Stimulated activated CD8-positive, alpha-beta memory T cell treated with anti-CD3 and anti-CD28 coated beads, Interleukin-7, amount 100 ng/mL, for 1 hour (primary cell): ENCODE measurements around the gene THAP7.

Source experiments
- DNase-seq, 2 donors: peaks; one replicate each; pipeline ENCODE4 v3.0.0-alpha.2; 2020; ENCODE audit warnings: low read depth in 2 of 2

Gene THAP7

DNA sequence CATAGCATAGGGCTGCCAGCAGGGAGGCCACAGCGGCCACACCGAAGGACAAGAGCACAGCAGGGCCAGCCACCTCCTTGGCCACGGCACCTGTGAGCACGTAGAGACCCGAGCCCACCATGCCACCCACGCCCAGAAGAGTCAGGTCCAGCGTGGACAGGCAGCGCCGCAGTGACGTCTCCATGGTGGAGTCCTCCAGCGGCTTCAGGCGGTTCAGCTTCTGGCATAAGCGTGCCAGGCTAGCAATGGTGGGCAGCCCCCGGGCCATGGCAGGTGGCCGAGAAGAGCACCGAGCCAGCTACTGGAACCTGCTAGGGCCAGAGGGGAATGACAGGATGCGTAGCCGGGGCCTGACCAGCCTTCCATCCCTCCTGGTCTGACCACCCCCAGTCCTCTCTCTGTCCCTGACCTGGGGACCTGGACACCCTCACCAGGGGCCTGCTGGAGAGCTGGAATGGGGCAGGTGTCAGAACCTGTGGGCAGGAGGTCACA lies 29.7 kb upstream of the THAP7 start:
- DNase-seq = no peak

DNA sequence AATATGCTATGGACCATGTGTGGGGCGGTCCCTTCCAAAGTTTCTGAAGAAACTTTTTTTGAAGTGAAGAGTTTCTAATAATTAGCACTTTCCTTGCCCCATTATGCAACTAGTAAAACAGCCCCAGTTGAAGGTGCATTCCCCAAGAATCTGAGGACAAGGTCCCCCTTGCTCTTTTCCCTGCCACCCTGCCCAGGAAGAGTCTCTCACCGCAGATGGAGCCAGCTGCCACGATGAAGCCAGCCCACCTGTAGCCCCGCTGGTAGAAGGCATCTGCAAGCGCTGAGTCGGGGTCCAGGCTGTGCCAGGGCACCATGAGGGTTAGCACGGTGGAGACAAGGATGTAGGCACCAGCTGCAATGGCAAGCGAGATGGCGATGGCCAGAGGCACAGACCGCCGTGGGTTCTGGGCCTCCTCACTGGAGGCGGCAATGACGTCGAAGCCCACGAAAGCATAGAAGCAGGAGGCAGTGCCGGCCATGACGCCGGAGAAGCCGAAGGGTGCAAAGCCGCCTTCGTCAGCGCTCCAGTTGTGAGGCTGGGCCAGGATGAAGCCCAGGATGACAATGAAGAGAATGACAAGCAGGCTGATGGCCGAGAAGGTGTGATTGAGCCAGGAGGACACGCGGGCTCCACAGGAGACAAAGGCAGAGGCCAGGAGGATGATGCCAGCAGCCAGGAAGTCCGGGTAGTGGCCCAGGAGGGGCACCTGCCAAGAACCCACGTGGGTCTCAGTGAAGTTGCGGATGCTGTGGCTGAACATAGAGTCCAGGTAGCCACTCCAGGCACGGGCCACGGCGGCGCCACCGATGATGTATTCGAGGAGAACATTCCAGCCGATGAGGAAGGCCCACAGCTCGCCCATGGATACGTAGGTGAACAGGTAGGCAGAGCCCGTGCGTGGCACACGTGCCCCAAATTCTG lies 29.0 kb upstream of the THAP7 start:
- no peak for DNase-seq

DNA sequence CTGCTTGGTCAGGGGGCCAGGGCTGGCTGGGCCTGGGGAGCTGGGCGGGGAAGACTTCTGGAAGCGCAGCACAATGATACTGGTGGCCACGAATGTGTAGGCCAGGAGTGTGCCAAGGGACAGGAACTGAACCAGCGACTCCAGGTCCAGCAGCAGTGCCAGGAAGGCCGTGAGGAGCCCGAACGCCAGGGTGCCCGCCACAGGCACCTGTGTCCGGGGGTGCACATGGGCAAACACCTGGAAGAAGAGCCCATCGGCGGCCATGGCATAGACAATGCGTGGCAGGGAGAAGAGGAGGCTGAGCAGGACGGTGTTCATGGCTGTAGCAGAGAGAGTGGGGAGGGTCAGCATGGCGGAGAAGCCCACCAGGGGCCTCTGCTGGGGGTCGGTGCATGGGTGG lies 28.1 kb upstream of the THAP7 start:
- DNase-seq = no peak

DNA sequence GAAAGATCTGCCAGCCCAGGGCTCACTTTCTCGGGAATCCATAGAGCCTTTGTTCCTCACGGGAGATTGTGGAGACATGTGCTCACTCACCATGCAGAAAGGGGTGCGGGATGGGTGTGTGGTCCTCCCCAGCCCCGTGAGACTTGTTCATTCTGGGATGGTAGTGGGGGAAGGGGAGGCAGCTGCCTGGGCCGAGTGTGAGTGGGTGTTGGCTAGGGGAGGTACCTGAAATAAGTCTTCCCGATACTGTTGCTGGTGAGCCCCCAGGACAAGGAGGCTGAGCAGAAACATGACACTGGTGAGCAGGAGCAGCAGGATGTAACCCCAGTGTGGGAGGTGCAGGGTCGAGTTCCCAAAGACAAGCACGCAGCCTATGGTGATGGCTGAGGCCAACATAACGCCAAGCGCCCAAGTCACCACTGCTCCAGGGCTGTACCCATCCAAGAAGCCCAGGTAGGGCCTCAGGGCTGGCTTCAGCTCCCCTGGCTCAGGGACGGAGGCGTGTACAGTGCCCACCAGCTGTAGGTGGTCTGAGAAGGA lies 27.6 kb upstream of the THAP7 start:
- no peak for DNase-seq

DNA sequence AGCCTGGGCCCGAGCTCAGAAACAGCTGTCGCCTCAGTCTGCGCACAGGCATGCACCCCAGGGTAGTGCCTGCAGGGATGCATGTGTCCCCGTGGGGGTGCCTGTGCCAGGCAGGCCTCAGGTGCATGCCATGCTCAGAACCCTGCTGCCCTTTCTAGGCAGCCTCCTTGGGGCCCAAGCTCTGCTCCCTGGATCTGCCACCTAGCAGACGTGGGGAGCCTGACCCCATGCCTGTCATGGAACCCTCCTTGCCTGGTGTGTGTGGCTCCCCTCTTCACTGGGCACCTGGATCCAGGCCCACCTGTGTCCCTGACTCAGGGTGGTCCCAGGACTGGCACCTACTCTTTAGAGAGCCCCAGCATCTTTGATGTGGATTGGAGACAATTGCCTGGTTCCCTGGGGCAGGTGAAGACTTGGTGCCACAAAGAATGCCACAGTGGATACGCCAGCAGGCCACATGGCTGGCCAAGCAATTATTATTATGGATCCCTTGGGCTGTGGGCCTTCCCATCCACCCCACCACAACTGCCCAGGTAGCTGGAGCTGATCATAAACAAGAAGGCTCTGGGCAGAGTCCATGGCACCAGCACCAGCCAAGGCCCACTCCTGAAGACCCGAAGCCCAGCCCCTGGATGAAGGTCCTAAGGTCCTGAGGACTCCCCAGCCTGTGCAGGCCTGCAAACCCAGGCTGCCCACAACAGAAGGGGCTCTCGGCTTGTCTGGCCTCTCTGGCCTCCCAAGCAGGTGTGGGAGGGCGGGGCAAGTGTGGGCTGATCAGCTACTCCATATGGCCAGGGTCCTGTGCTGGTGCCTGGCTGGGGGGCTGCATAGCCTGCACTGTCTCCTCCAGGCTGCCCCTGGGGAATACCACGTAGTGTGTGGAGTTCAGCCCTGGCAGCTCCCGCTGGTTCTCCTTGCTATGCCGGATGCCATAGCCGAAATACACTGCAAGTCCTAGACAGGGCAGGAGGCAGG lies 26.6 kb upstream of the THAP7 start:
- DNase-seq = no peak

DNA sequence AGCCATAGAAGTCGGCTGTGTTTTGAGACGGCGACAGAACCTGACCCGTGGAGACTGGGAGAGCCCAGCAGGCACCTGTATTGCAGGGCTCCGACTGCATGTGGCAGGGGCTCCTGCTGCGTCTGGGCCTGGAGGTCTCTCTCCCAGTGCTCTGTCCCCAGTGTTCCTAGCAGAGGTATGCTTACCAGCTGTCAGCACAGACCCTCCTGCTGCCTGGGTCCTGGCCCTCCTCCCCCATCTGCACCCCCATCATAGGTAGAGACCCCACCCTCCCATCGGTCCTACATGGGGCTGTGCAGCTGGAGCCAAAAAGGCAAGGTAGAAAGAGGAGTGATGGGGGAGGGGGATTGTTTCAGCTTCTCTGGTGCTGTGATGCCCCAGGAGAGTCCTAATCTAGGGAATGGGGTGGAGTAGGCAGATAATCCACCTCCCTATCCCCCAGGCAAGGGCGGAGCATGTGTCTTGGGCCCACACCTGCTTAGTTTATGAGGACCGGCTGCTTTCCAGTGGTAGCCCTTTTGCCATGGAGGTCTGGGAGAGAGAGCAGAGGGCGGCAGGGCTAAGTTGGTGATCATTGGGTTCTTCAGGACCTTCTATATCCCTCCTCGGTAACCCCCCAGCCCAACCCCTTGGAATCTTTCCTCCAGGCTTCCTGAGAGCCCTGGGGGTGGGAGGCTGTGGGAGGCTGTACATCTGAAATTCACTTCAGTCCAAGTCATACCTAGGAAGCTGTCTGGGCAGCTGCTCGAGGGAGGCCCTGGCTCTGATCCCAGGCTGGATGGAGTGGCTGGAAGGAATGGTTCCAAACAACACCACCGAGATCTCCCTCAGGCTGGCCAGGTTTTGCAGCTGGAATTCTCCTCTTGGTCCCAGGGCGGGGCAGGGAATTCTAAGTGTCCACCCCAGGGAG lies 25.1 kb upstream of the THAP7 start:
- DNase-seq = no peak

DNA sequence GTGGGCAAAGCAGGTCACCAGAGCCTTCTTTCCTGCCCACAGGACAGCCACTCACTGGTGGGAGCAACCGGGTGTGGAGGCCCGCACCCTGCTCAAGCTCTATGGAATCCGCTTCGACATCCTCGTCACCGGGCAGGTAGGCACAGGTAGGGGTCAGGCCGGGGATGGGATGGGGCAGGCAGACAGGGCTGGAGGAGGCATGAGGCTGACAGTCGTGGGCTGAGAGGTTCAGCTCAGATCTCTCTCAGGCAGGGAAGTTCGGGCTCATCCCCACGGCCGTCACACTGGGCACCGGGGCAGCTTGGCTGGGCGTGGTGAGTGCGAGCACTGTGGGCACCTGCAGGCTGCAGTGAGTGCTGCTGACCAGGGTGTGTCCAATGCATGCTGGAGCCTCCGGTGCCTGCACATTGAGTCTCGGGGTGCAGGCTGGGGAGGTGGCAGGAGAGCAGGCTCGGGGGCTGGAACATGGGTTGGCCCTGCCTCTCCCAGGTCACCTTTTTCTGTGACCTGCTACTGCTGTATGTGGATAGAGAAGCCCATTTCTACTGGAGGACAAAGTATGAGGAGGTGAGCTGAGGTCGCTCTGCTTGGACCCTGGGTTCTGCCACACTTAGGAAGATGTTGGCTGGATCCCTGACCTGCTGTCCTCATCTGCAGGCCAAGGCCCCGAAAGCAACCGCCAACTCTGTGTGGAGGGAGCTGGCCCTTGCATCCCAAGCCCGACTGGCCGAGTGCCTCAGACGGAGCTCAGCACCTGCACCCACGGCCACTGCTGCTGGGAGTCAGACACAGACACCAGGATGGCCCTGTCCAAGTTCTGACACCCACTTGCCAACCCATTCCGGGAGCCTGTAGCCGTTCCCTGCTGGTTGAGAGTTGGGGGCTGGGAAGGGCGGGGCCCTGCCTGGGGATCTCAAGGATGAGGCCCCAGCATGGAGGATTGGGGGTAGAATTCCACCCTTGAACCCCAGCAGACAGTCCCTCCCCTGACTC lies 24.1 kb upstream of the THAP7 start:
- DNase-seq = no peak

DNA sequence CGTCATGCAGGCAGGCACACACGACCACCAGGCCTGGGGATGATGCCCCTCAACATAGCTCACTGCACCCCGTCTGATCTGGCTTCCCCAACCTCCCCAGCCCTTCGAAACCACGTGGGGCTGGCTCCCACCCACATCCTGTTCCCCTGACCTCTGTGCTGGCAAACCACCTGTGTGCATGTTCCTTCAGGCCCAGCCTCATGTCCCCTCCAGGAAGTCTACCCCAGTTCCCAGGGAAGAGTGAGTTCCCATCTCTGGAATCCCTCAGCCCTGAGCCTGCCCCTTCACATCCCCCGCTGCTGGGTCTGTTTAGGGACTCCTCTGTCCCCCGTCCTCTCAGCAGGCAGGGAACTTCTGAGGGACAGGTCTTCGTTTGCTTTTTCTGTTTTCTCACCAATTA lies 23.3 kb upstream of the THAP7 start:
- DNase-seq = no peak

DNA sequence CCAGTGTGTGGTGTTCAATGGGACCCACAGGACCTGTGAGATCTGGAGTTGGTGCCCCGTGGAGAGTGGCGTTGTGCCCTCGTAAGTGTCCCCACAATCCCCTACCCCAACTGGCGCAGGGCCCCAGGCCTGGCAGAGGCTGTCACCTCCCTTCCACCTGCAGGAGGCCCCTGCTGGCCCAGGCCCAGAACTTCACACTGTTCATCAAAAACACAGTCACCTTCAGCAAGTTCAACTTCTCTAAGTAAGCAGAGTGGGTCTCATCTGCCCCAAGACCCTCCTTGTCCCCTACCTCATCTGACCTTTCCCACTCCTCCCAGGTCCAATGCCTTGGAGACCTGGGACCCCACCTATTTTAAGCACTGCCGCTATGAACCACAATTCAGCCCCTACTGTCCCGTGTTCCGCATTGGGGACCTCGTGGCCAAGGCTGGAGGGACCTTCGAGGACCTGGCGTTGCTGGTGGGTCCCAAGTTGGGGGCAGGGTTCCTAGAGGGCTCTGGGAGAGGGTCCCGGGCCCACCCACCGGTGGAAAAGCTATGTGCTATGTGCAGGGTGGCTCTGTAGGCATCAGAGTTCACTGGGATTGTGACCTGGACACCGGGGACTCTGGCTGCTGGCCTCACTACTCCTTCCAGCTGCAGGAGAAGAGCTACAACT lies 21.2 kb upstream of the THAP7 start:
- DNase-seq = no peak

DNA sequence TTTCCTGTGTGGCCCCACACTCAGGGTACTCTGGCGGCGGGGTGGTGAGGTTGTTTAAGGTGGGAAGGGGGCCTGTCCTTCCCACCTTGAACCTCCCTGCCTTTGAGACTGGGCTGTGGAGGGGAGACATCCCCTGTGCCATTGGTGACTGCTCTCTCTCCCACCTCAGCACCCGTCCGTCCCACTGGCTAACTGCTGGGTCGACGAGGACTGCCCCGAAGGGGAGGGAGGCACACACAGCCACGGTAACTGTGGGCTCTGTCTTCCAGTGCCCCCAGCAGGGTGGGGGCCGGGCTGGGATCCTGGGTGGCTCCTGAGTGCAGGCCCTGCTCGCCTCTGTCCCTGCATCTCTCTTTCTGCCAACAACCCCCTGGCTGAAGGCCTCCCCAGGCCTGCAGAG lies 20.6 kb upstream of the THAP7 start:
- no peak for DNase-seq

DNA sequence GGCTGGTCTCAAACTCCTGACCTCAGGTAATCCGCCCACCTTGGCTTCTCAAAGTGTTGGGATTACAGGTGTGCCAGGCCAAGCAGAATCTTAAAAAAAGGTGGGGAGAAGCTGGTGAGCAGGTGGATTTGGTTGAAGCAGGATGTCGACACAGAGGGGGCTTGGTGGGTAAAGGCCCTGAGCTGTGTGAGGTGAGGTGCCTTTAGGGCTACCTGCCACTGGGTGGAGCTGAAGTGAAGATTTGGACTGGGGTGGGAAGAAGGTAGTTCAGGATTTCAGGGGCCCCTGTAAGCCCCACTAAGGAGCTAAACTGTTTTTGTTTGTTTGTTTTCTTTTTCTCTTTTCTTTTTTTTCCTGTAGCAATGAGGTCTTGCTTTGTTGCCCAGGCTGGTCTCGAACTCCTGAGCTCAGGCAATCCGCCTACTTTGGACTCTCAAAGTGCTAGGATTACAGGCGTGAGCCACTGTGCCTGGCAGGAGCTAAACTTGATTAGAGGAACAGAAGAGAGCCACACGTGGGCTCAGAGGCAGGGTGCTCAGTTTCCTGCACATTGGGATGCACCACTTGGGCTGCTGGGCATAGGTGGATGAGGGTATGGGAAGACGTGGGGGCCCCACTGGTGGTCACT lies 19.0 kb upstream of the THAP7 start:
- DNase-seq = no peak

DNA sequence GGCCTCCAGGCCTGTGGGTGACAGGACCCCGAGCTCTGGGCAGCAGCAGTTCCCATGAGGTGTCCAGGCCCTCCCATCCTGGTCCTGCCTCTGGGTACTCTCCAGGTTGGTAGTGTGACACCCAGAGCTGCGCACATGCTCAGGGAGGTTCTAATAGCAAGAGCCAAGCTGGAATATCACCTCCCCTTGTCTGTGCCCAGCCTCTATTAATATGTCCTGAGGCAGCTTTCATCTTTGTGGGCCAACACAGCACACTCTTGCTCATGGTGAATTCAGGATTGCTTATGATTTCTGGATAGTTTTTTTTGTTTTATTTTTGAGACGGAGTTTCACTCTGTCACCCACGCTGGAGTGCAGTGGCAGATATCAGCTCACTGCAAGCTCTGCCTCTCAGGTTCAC lies 16.4 kb upstream of the THAP7 start:
- no peak for DNase-seq

DNA sequence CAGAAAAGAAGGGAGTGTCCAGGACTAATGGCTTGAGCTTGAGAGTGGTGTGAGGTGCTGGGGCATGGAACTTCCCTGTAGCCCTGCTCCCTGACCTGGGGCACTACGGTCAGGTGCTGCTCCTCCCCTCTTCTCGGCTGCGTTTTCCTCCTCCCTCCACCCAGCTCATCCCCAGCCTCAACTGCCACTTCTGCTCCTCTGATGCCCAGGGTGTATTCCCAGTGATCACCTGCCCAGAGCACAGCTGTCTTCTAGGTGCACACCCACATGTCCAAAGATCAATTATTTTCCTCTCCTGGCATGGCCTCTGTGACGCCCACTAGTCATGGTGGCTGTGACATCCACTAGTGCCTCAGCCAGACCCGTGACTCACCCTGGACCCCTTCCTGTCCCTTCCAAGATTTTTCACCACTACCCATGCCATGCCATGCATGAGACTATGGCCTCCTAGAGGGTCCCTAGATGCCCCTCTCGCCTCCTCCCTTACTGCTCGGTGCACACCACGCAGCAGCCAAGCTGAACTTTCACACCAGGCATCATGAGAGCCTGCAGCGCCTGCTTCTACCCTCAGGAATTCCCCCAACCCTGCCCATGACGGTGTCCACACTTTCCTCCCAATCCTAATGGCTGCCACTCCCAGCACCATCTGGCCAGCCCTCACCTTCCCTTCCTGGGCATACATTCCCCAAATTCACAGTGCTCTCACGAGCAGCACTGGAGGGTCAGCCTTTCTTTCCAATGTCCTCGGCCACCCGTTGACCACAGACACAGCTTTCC lies 14.9 kb upstream of the THAP7 start:
- DNase-seq = no peak

DNA sequence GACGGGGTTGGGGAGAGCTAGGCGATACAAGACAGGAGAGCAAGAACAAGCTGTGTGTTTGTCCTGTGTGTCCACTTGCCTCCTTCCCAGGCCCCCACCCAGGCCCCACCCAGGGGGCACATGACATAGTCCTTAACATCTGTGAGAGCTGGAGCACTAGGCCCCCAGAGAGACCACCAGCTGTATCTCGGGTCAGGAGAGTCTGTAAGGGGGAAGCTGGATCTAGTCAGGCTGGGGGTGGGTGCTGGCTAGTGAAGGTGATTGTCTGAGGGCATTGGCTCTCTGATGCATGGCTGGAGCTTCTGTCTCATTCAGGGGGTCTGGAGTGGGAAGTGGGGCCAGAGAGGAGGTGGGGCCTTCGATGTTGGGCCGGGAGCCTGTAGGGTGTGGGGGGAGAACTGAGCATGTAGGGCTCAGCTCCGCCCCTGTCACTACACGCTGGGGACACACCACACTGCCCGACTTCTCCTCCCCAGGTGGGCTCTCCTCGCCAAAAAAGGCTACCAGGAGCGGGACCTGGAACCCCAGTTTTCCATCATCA lies 13.6 kb upstream of the THAP7 start:
- no peak for DNase-seq

DNA sequence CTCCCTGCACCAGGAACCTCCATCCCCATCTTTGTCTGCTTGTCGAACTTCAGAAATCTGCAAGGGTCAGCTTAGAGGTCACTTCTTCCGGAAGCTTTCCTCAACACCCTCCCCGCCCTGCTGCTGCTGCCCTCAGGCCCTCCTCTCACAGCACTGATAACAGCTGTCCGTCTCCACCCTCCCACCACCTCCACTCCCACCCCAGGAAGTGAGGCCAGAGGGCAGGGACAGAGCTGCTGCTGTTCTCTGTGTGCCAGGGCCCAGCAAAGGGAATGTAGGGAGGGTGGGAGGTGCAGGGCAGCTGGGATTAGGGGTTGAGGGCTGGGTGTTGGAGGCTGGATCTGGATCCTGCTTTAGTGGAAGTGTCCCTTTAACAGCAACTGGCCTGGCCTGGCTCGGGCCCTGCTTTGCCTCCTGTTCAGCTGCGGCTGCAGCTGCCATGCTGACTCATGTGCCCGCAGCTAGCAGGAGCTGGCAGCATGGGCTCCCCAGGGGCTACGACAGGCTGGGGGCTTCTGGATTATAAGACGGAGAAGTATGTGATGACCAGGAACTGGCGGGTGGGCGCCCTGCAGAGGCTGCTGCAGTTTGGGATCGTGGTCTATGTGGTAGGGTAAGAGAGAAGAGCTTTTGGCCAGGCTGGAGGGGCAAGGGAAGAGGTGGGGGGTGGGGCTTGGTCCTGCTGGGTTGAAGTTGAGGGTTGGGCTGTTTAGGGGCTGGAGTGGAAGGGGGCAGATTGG lies 13.0 kb upstream of the THAP7 start, which contains the start of gene P2RX6:
P2RX6 (plus strand) TSS at position 440 of the 740 bp plus-strand sequence; CDS start at position 450, 10 bp downstream.
- DNase-seq = no peak

DNA sequence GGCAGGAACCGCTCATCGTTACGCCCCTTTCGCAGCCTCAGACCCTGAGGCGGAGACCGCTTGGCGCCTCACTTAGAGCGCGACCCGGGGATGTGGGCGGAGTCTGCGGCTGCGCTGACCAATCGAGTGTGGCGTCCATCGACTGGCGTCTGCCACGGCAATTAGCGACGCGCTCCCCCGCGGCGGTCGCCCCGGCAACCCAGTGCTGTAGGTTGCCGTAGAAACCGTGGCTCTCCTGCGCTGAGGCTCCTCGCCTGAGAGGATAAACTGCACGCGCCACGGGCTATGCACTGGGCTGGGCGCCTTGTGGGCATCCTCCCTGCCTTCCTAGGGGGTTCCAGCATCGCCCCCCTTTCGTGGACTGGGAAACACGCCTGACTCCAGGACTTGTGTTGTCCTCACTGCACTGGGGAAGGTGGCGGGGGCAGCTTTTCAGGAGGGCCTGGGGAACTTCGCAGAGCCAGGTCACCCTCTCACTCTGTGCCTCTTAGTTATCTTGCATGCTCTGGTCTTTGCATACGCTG lies 12.3 kb upstream of the THAP7 start:
- peak; percentile 54 to 72 for DNase-seq
